WTC11 (cell line): ENCODE measurements around the gene COPZ2.
"Not testable (repeated sequence)": the region's sequence is repeated elsewhere in the genome, so short reads cannot be mapped to it uniquely, and the experiment has no call there.

Source experiments
- FOXJ3 ChIP-seq: sonication (generic); formaldehyde crosslinking; IDR thresholded peaks from 2 replicates; pipeline ENCODE4 v1.9.0; 2021; ENCODE audit warnings: missing genetic modification reagents, mild to moderate bottlenecking, borderline replicate concordance
- NFYB ChIP-seq: sonication (generic); formaldehyde crosslinking; conservative IDR thresholded peaks from 2 replicates; pipeline ENCODE4 v1.8.0; 2022; ENCODE audit warnings: low read depth, missing genetic modification reagents

- TF ChIP-seq NFYB, FOXJ3 (CRISPR knock-in tag): not testable (repeated sequence)
Measured at GRCh38 chr17:47988445-47988844, 49.2 kb downstream of the COPZ2 start.
